ENCODE measurements around the gene PTPRU. TPM values are rescaled to one million over a fixed set of nuclear protein-coding genes. Genes with fewer than 3 reads are reported as not detected.

The PTPRU gene
- total RNA-seq, 1 experiment from 2014 or later: 0.72 TPM

- H3K27me3 ChIP-seq (ENCODE audit: control insufficient read depth, insufficient read depth, low read length): no peaks in the 10 kb centered on the region
- H3K4me1 ChIP-seq (ENCODE audit: control insufficient read depth, insufficient read depth, low read length): no peaks in the 10 kb centered on the region
- no peak for DNase-seq (ENCODE audit: low read depth, low spot score)
- no TSS peak for BruUV-seq (replicated peaks)
- in situ Hi-C loops (cut with HindIII; ENCODE audit: low pct_unique_long_range_greater_than_20kb, low sequenced_read_pairs) (no loop called here), intact Hi-C loops (cut with micrococcal nuclease; ENCODE audit: unreplicated experiment) (no loop called here)
- TF ChIP-seq SIN3A (IDR thresholded peaks at IDR 0.05; ENCODE audit: borderline replicate concordance, insufficient read depth, low read depth, low read length) (no peak), REST (IDR thresholded peaks at IDR 0.05; ENCODE audit: insufficient read depth in 1 of 2, low read depth in 2 of 2, low read length in 1 of 2) (no peak)
- ChIA-PET POLR2A (no interaction called here), CTCF (no interaction called here)
- H3K36me3 ChIP-seq (ENCODE audit: control insufficient read depth, insufficient read depth, low read length): no peaks in the 10 kb centered on the region
- no peak overlapping the region for H3K27ac ChIP-seq (ENCODE audit: low read length)
- no peak overlapping the region for H3K4me3 ChIP-seq (ENCODE audit: low read depth in 2 of 2, low read length in 2 of 2)
- ATAC-seq: no peak
- no peaks in the 10 kb centered on the region for H3K9me3 ChIP-seq (ENCODE audit: control insufficient read depth, insufficient read depth, low read depth, low read length)
Observed at GRCh38 chr1:29309075-29309474, 72.8 kb downstream of the PTPRU start.

- Histone ChIP-seq H3K36me3 (ENCODE audit: control insufficient read depth, insufficient read depth, low read length) (no peaks in the 10 kb centered on the region), H3K4me1 (ENCODE audit: control insufficient read depth, insufficient read depth, low read length) (no peaks in the 10 kb centered on the region), H3K9me3 (ENCODE audit: control insufficient read depth, insufficient read depth, low read depth, low read length) (no peaks in the 10 kb centered on the region), H3K27me3 (ENCODE audit: control insufficient read depth, insufficient read depth, low read length) (no peaks in the 10 kb centered on the region), H3K4me3 (ENCODE audit: low read depth in 2 of 2, low read length in 2 of 2) (no peak overlapping the region), H3K27ac (ENCODE audit: low read length) (no peak overlapping the region)
- in situ Hi-C loops (cut with HindIII; ENCODE audit: low pct_unique_long_range_greater_than_20kb, low sequenced_read_pairs): no loop called here
- ATAC-seq (no peak), DNase-seq (ENCODE audit: low read depth, low spot score) (no peak)
- ChIA-PET CTCF (no interaction called here), POLR2A (no interaction called here)
- no TSS peak for BruUV-seq (replicated peaks)
- no peak for TF ChIP-seq TCF7L2 (IDR thresholded peaks at IDR 0.05; ENCODE audit: low read depth, low read length)
- TF ChIP-seq POLR2AphosphoS5 (IDR thresholded peaks at IDR 0.05; ENCODE audit: low read depth, low read length): no peak
- no peak for TF ChIP-seq CTCF (IDR thresholded peaks at IDR 0.05)
- TF ChIP-seq REST (IDR thresholded peaks at IDR 0.05; ENCODE audit: insufficient read depth in 1 of 2, low read depth in 2 of 2, low read length in 1 of 2): no peak
- TF ChIP-seq SIN3A (IDR thresholded peaks at IDR 0.05; ENCODE audit: borderline replicate concordance, insufficient read depth, low read depth, low read length): no peak
- intact Hi-C loops (cut with micrococcal nuclease; ENCODE audit: unreplicated experiment): no loop called here
Observed at GRCh38 chr1:29309621-29310020, 73.3 kb downstream of the PTPRU start.
